HPDE6-E6E7 (cell line): Measurements from ENCODE around the gene LIM2.

Experiments used
- DNase-seq: peaks from one replicate; pipeline ENCODE4 v3.0.0; 2011; ENCODE audit warnings: missing footprints; ENCODE audit errors: extremely low spot score

Gene LIM2

GRCh38 chr19:51365965-51366388, 21.8 kb downstream of the LIM2 start, which contains the start of gene ETFB:
TSS of gene ETFB (minus strand) at chr19:51366388. CDS start at chr19:51366326, 62 bp downstream.
- DNase-seq: no peak

GRCh38 chr19:51365211-51365964, 22.4 kb downstream of the LIM2 start:
- no peak for DNase-seq

GRCh38 chr19:51364200-51365106, 23.3 kb downstream of the LIM2 start:
- DNase-seq: no peak

GRCh38 chr19:51361239-51361638, 26.5 kb downstream of the LIM2 start:
- DNase-seq: no peak

- no peak for DNase-seq
Observed at GRCh38 chr19:51359294-51359693, 28.5 kb downstream of the LIM2 start.

- DNase-seq: no peak
Observed at GRCh38 chr19:51357952-51358351, 29.8 kb downstream of the LIM2 start.

- no peak for DNase-seq
Observed at GRCh38 chr19:51356159-51356801, 31.5 kb downstream of the LIM2 start.

GRCh38 chr19:51354742-51355148, 33.0 kb downstream of the LIM2 start:
- DNase-seq: no peak

- DNase-seq: no peak
Observed at GRCh38 chr19:51354103-51354741, 33.6 kb downstream of the LIM2 start.

- no peak for DNase-seq
Observed at GRCh38 chr19:51352783-51353360, 34.9 kb downstream of the LIM2 start.

- no peak for DNase-seq
Observed at GRCh38 chr19:51351266-51351990, 36.3 kb downstream of the LIM2 start.

- DNase-seq: no peak
Observed at GRCh38 chr19:51347209-51347928, 40.4 kb downstream of the LIM2 start.

GRCh38 chr19:51346742-51347141, 41.0 kb downstream of the LIM2 start:
- no peak for DNase-seq

- no peak for DNase-seq
Observed at GRCh38 chr19:51345076-51345620, 42.6 kb downstream of the LIM2 start.

GRCh38 chr19:51342631-51343569, 44.9 kb downstream of the LIM2 start:
- DNase-seq: no peak

GRCh38 chr19:51341976-51342580, 45.7 kb downstream of the LIM2 start, which contains the start of gene VSIG10L:
TSS of gene VSIG10L (minus strand) at chr19:51342139. CDS start at chr19:51342124, 15 bp downstream.
- no peak for DNase-seq

GRCh38 chr19:51341066-51341465, 46.7 kb downstream of the LIM2 start:
- DNase-seq: no peak
